ENCODE measurements around the gene SYNPR.

Gene SYNPR

GRCh38 chr3:63571682-63572081 is 293.6 kb downstream of the SYNPR start:
- H3K4me1 ChIP-seq (ENCODE audit: low read length) = no peaks in the 10 kb centered on the region
- H3K9me2 ChIP-seq (replicated peaks; ENCODE audit: insufficient read depth, low read length) = no peaks in the 10 kb centered on the region
- H3K4me3 ChIP-seq (ENCODE audit: low read length) = no peak overlapping the region
- H3K36me3 ChIP-seq (replicated peaks; ENCODE audit: insufficient read depth, low read length) = no peaks in the 10 kb centered on the region
- no peak overlapping the region for H3K4me2 ChIP-seq (ENCODE audit: low read depth, low read length)
- H3K9me3 ChIP-seq (replicated peaks; ENCODE audit: insufficient read depth, low read length) = no peaks in the 10 kb centered on the region
- no peaks in the 10 kb centered on the region for H4K20me1 ChIP-seq (ENCODE audit: insufficient read depth, low read length)
- TF ChIP-seq EZH2 (optimal IDR thresholded peaks at IDR 0.05; ENCODE audit: low read depth, low read length) (no peak), EZH2phosphoT487 (IDR thresholded peaks at IDR 0.05; ENCODE audit: low read length) (no peak)
- TF ChIP-seq, protein P1, sequence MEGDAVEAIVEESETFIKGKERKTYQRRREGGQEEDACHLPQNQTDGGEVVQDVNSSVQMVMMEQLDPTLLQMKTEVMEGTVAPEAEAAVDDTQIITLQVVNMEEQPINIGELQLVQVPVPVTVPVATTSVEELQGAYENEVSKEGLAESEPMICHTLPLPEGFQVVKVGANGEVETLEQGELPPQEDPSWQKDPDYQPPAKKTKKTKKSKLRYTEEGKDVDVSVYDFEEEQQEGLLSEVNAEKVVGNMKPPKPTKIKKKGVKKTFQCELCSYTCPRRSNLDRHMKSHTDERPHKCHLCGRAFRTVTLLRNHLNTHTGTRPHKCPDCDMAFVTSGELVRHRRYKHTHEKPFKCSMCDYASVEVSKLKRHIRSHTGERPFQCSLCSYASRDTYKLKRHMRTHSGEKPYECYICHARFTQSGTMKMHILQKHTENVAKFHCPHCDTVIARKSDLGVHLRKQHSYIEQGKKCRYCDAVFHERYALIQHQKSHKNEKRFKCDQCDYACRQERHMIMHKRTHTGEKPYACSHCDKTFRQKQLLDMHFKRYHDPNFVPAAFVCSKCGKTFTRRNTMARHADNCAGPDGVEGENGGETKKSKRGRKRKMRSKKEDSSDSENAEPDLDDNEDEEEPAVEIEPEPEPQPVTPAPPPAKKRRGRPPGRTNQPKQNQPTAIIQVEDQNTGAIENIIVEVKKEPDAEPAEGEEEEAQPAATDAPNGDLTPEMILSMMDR (IDR thresholded peaks at IDR 0.05; ENCODE audit: low read length) = no peak
- no peaks in the 10 kb centered on the region for H3K27me3 ChIP-seq (replicated peaks; ENCODE audit: insufficient read depth, low read length)
- no peak for DNase-seq
- H3F3A ChIP-seq (ENCODE audit: insufficient read depth, low read length) = no peaks in the 10 kb centered on the region
- H3K27ac ChIP-seq (ENCODE audit: low read length) = no peak overlapping the region
- H3K9ac ChIP-seq (ENCODE audit: low read length) = no peak overlapping the region
- H3K79me2 ChIP-seq (ENCODE audit: low read length) = no peaks in the 10 kb centered on the region
- no peak overlapping the region for H2AFZ ChIP-seq (ENCODE audit: low read length)

GRCh38 chr3:63576846-63577245 is 298.7 kb downstream of the SYNPR start:
- Histone ChIP-seq H3K9me2 (replicated peaks; ENCODE audit: insufficient read depth, low read length) (no peaks in the 10 kb centered on the region), H3K27me3 (replicated peaks; ENCODE audit: insufficient read depth, low read length) (no peaks in the 10 kb centered on the region), H3F3A (ENCODE audit: insufficient read depth, low read length) (no peaks in the 10 kb centered on the region), H3K27ac (ENCODE audit: low read length) (no peak overlapping the region), H3K4me1 (ENCODE audit: low read length) (no peaks in the 10 kb centered on the region), H3K9me3 (replicated peaks; ENCODE audit: insufficient read depth, low read length) (no peaks in the 10 kb centered on the region), H2AFZ (ENCODE audit: low read length) (no peak overlapping the region), H3K36me3 (replicated peaks; ENCODE audit: insufficient read depth, low read length) (no peaks in the 10 kb centered on the region), H3K4me2 (ENCODE audit: low read depth, low read length) (no peak overlapping the region), H3K9ac (ENCODE audit: low read length) (no peak overlapping the region), H4K20me1 (ENCODE audit: insufficient read depth, low read length) (no peaks in the 10 kb centered on the region), H3K4me3 (ENCODE audit: low read length) (no peak overlapping the region), H3K79me2 (ENCODE audit: low read length) (no peaks in the 10 kb centered on the region)
- TF ChIP-seq EZH2 (optimal IDR thresholded peaks at IDR 0.05; ENCODE audit: low read depth, low read length) = no peak
- TF ChIP-seq, protein P1 (IDR thresholded peaks at IDR 0.05; ENCODE audit: low read length) = no peak
- no peak for TF ChIP-seq EZH2phosphoT487 (IDR thresholded peaks at IDR 0.05; ENCODE audit: low read length)
- no peak for DNase-seq

- Histone ChIP-seq H3K4me2 (ENCODE audit: low read depth, low read length) (no peak overlapping the region), H3F3A (ENCODE audit: insufficient read depth, low read length) (no peaks in the 10 kb centered on the region), H3K36me3 (replicated peaks; ENCODE audit: insufficient read depth, low read length) (no peaks in the 10 kb centered on the region), H3K4me3 (ENCODE audit: low read length) (no peak overlapping the region), H3K9me3 (replicated peaks; ENCODE audit: insufficient read depth, low read length) (no peaks in the 10 kb centered on the region), H2AFZ (ENCODE audit: low read length) (no peak overlapping the region), H3K27ac (ENCODE audit: low read length) (no peak overlapping the region), H3K79me2 (ENCODE audit: low read length) (no peaks in the 10 kb centered on the region), H3K9me2 (replicated peaks; ENCODE audit: insufficient read depth, low read length) (no peaks in the 10 kb centered on the region), H3K27me3 (replicated peaks; ENCODE audit: insufficient read depth, low read length) (no peaks in the 10 kb centered on the region), H3K4me1 (ENCODE audit: low read length) (no peaks in the 10 kb centered on the region), H4K20me1 (ENCODE audit: insufficient read depth, low read length) (no peaks in the 10 kb centered on the region), H3K9ac (ENCODE audit: low read length) (no peak overlapping the region)
- no peak for DNase-seq
- no peak for TF ChIP-seq EZH2phosphoT487 (IDR thresholded peaks at IDR 0.05; ENCODE audit: low read length)
- TF ChIP-seq EZH2 (optimal IDR thresholded peaks at IDR 0.05; ENCODE audit: low read depth, low read length) = no peak
- TF ChIP-seq, protein P1 (IDR thresholded peaks at IDR 0.05; ENCODE audit: low read length) = no peak
Measured at GRCh38 chr3:63578858-63579257, 300.8 kb downstream of the SYNPR start.

Data from MM.1S (cell line).